Right ventricle myocardium superior (tissue), 1 donor: ENCODE measurements around the gene NDUFA8. TPM values are rescaled to one million over a fixed set of nuclear protein-coding genes. Genes with fewer than 3 reads are reported as not detected.

Experiments used
- ATAC-seq: fragments of 200-7000 bp; cut with Tn5 transposase; one replicate; pipeline ENCODE4 v1.9.1; 2020; ENCODE audit warnings: mild to moderate bottlenecking; ENCODE audit not compliant: poor library complexity
- DNase-seq: peaks from one replicate; pipeline ENCODE4 v3.0.0-alpha.2; 2020
- intact Hi-C: fragments of 100-400 bp; cut with DNase I; formaldehyde crosslinking; loops from one replicate; pipeline ENCODE4 v1.11.2; 2022
- total RNA-seq: library from RNA; stranded (reverse); fragmentation: NEBNext Ultra II Directional; extraction: Animal tissue kit (Norgen Biotek cat#: 25700); gene quantifications from one replicate; pipeline ENCODE4 v1.2.1, GENCODE V29; 2021
- donor health status: DM: no; HTN: yes; CAD: no; lungs with severe emphysema.

NDUFA8 gene
- total RNA-seq, 1 donor from 2014 or later, result 294 TPM

DNA sequence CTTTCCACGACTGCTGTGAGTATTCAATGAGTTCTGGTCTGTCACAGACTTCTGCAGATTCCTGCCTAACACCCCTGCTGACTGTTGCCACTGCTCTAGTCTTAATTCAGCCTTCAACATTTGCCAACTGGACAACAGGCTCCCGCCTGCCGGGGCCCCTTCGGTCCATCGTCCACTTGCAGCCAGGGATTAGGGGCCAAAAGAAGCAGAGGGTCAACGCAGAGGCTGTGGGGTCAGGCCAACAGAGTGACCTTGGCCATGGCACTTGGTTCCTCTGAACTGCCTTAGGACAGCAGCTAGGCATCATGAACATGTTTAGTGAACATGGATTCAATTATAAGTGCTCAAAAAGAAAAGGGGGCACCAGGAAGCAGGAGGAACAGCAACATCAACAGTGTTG, 28.8 kb upstream of the NDUFA8 start:
- no peak for DNase-seq

DNA sequence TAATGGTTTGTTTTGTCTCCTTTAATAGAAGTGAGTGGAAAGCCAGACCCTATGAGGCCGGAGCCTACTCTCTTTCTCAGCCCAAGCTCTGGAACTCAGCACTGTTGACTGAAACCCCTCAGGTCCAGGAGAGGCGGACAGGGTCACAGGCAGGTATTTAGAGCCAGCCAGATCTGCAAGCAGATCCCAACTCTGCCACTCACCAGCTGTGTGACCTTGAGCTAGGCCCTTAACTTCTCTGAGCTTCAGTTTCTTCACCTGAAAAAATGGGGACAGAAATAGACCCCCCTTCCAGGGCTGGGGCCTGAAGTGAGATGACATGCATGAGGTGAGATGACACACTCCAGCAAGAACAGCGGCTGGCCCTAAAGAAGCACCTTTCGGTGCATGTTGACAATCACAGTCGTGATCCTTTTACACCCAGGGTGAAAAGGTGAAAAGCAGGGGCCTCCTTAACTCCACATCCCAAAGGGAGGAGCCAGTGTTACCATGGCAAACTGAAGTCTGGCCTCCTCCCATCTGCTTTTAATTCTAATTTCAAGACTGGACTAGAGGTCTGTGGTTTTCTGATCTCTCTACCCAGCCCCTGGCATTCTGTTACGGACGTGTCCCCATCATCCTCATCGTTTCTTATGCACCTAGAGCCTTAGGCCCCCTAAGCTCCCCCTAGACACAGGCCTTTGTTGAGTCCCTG, 27.3 kb upstream of the NDUFA8 start:
- DNase-seq (no peak), ATAC-seq (no peak)
- intact Hi-C loops, result no loop called here

More for the DNA sequence above, 28.8 kb upstream of the NDUFA8 start:
- no peak for ATAC-seq
- intact Hi-C loops, result no loop called here

DNA sequence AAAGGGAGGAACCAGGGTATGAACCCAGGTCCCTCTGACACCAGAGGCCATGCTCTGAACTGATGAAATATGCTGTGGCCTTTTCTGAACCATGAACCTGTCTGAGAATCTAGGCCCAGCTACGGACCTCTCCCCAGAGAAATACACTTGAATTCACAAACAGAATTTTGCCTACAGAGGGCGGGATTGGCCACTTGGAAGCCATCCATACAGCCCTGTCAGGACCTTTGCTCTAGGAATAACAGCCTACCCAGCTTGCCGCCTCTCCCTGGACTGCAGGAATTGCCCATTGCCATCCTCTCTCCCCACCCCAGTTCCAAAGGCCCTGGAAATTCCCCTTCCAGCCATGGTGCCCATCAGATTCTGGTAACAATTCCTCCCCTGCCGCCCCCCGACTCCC, 26.7 kb upstream of the NDUFA8 start:
- DNase-seq, result no peak
- intact Hi-C loops, result no loop called here
- ATAC-seq, result no peak

DNA sequence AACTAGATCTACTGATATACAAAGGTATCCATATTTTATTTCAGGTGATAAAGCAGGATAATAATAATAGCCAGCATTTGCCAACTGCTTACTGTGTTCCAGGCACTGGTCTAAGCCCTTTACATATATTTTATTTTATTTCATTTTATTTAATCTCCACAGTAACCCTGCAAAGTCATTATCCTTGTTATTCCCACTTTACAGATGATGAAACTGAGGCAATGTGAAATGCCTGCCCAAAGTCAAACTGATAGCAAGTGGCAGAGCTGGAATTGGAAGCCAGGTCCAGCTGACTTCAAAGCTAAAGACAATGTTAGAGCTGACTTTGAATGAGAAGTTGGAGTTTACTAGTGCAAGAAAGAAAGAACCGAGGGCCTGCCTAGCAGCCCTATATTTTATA, 25.0 kb upstream of the NDUFA8 start:
- intact Hi-C loops, result no loop called here
- DNase-seq (no peak), ATAC-seq (no peak)

DNA sequence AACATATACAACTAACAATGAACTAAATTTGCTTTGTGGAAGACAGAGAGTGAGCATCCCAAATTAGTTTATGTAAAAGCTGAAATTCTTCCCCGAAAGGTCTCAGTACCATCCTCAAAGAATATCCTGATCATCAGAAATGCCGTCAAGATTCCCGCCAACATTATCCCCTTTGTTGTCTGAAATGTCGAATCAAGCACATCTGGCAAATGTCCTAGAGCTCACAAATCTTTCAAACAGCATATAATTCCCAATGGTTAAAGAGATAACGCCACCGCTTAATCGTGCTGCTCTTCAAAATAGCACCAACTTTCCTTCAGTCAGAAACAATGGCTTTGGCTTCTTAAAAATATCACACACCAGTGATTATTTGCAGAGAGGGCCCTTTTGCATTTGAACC, 23.9 kb upstream of the NDUFA8 start:
- DNase-seq (no peak), ATAC-seq (no peak)
- intact Hi-C loops, result no loop called here

- DNase-seq (no peak), ATAC-seq (no peak)
- intact Hi-C loops, result no loop called here
Observed at GRCh38 chr9:122180633-122181032, 21.1 kb upstream of the NDUFA8 start.

GRCh38 chr9:122179690-122180074, 20.1 kb upstream of the NDUFA8 start:
- intact Hi-C loops, result no loop called here
- no peak for ATAC-seq
- no peak for DNase-seq

GRCh38 chr9:122179054-122179689, 19.6 kb upstream of the NDUFA8 start:
- no peak for ATAC-seq
- no peak for DNase-seq
- intact Hi-C loops, result no loop called here

DNA sequence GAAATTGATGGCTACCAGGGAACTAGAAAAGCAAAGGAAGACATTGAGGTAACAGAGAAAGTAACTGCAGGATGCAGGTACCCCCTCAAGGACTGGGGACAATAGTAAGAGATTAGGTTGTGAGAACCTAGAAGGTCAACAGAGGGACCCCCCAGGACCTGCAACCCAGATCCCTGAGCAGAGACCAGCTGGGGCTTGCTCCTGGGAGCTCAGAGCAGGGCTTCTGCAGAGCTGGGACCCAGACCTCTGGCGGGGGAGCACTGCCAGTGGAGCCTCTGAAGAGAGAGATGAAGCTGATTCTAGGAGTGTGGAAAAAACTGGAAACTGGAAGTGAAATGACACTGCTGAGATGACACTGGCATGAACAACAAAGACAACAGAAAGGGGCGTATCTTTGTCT, 17.3 kb upstream of the NDUFA8 start:
- no peak for DNase-seq
- intact Hi-C loops, result no loop called here
- no peak for ATAC-seq

- no peak for DNase-seq
- ATAC-seq, result no peak
- intact Hi-C loops, result no loop called here
Observed at GRCh38 chr9:122173670-122174069, 14.1 kb upstream of the NDUFA8 start.

- ATAC-seq (no peak), DNase-seq (no peak)
Observed at GRCh38 chr9:122172131-122172530, 12.6 kb upstream of the NDUFA8 start.

DNA sequence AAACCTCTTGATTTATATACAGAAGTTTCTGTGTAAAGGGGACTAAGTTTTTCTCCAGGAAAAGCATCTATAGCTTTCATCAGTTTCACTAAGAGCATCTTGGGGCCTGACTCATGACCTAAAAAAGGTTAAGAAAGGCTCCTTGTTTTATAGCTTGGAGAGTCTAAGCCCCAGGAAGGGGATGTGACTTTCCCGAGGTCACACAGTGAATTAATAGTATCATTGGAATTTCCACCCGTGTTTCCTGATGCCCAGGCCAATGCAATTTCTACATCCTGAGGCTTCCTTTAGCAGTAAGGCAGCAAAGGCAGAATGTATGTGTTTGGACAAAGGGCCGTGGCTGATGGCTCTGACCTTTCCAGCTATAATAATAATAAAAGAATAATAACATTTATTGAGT, 8.8 kb upstream of the NDUFA8 start:
- DNase-seq (no peak), ATAC-seq (no peak)
- intact Hi-C loops, result no loop called here

More at GRCh38 chr9:122172131-122172530, 12.6 kb upstream of the NDUFA8 start:
- intact Hi-C loops, result no loop called here

- no peak for DNase-seq
- ATAC-seq, result no peak
- intact Hi-C loops, result no loop called here
Observed at GRCh38 chr9:122164286-122164685, 4.7 kb upstream of the NDUFA8 start.

DNA sequence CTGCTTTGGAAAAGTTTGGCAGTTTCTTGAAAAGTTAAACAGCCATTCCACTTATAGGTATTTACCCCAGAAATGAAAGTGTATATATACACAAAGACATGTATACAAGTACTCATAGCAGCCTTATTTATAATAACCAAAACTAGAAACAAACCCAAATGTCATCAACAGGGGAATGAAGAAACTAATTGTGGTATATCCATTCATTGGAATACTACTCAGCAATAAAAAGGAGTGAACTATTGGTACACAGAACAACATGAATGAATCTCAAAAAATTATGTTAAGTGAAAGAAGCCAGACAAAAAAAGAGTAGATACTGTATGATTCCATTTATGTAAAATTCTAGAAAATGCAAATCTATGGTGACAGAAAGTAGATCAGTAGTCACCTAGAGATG, 2.8 kb upstream of the NDUFA8 start:
- no peak for DNase-seq
- no peak for ATAC-seq
- intact Hi-C loops, result no loop called here

DNA sequence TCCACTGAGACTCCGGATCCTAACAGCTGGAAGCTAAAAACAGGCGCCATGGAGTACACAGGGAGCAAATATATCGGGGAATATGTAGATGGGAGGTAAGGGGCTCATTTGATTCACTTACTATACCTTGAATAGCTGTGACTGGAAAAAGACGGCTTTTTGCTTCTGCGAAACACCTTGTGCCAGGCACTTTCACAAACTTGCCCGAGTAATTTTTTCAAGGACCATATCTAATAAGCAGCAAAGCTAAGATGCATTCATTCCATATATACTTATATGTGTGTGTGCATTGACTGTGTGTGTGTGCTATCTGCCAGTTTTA, 307 bp upstream of the NDUFA8 start:
- ATAC-seq, result no peak
- intact Hi-C loops, result no loop called here

GRCh38 chr9:122158202-122158601, 1.4 kb downstream of the NDUFA8 start:
- ATAC-seq (peak; percentile 28), DNase-seq (no peak)
- intact Hi-C loops, result no loop called here

More for the DNA sequence above, 307 bp upstream of the NDUFA8 start:
- DNase-seq, result no peak

DNA sequence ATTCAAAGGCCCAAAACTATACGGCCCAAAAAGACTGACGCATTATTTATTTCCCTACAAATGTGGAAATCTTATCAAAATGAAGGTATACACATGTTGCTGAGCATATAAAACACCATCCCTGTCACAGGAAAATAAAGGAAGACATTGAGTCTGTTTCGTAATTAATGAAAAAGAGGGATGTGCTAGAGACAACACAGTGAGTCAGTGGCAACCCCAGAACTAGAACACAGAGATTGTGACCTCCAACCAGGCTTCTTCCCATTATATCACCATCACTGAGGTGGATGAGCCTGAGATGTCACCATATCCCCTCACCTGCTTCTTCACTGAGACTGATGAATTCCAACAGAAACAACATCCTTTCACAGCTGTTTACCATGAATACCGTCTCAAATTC, 3.8 kb downstream of the NDUFA8 start:
- intact Hi-C loops, result no loop called here
- DNase-seq (no peak), ATAC-seq (no peak)

DNA sequence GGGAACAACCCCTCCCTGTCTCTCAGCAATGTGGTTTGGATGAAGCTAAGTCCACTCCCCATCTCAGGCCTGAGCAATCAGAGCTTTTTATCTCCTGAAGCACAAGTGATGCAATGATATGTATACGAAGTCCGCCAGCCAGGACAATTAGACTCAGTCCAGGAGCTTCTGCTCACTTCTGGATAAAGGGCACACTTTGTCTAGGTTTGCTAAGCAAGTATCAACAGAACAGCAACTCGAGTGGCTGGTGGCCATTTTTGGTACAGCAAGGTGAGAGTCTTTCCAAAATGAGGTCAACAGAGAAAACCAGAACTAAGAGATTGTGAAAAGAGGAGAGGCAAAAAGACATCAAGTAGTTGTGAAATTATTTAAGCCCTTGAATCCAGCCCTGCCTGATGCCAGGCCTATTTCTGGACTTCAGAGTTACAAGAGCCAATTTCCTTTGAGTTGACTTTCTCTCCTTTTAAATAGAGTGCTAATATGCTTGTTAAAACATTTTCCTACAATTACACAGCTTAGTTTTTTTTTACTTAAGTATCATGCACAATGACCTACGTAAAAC, 8.2 kb downstream of the NDUFA8 start:
- DNase-seq (no peak), ATAC-seq (peak; percentile 62)
- intact Hi-C loops, result no loop called here

DNA sequence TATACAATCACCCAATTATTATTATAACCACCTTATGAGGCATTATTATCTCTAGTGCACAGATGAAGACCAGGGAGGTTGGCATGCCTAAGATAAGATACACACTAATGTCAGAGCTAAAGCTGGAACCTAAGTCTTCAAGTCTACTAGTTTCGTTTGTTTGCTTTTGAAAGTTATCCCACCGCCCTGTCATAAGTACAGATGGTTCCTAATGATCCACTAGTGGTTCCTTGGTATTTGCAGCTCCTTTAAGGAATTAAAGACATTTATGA, 14.1 kb downstream of the NDUFA8 start:
- intact Hi-C loops, result no loop called here
- no peak for DNase-seq
- ATAC-seq, result no peak

- intact Hi-C loops, result no loop called here
- ATAC-seq (no peak), DNase-seq (no peak)
Observed at GRCh38 chr9:122144836-122145591, 14.6 kb downstream of the NDUFA8 start.
